HG02870 (cell line): ENCODE measurements around the gene ENG.
A peak's percentile ranks its signal among the peaks of the same experiment; 100 is the strongest.
"Not testable (repeated sequence)": the region's sequence is repeated elsewhere in the genome, so short reads cannot be mapped to it uniquely, and the experiment has no call there.

Experiments used
- ATAC-seq: cut with Tn5 transposase; IDR thresholded peaks from one replicate; pipeline ENCODE4 v1.9.1; 2021; ENCODE audit warnings: mild to moderate bottlenecking, moderate library complexity; ENCODE audit not compliant: unreplicated experiment

Gene ENG

GRCh38 chr9:127854184-127854806, at the start of gene ENG:
Gene ENG (minus strand): TSS chr9:127854658. CDS start chr9:127854355, 303 bp downstream.
- ATAC-seq: no peak

- no peak for ATAC-seq
Observed at GRCh38 chr9:127903557-127904475, 49.4 kb upstream of the ENG start.

- ATAC-seq: peak; percentile 48
Observed at GRCh38 chr9:127899128-127899943, 44.9 kb upstream of the ENG start, which contains the start of gene ST6GALNAC6. Gene ST6GALNAC6 (minus strand): TSS chr9:127899603. CDS start chr9:127897981, 1,622 bp downstream.

GRCh38 chr9:127898433-127899127, 44.1 kb upstream of the ENG start:
- ATAC-seq: no peak

- ATAC-seq: no peak
Observed at GRCh38 chr9:127897193-127897692, 42.8 kb upstream of the ENG start.

GRCh38 chr9:127896395-127897192, 42.1 kb upstream of the ENG start:
- no peak for ATAC-seq

- ATAC-seq: no peak
Observed at GRCh38 chr9:127895811-127896210, 41.4 kb upstream of the ENG start.

GRCh38 chr9:127893392-127893791, 38.9 kb upstream of the ENG start:
- no peak for ATAC-seq

GRCh38 chr9:127892831-127893230, 38.4 kb upstream of the ENG start:
- no peak for ATAC-seq

GRCh38 chr9:127890053-127890452, 35.6 kb upstream of the ENG start:
- ATAC-seq: no peak

- ATAC-seq: no peak
Observed at GRCh38 chr9:127887792-127888191, 33.3 kb upstream of the ENG start.

GRCh38 chr9:127886401-127886972, 32.0 kb upstream of the ENG start:
- ATAC-seq: no peak

- ATAC-seq: no peak
Observed at GRCh38 chr9:127885508-127886281, 31.2 kb upstream of the ENG start.

GRCh38 chr9:127884976-127885490, 30.6 kb upstream of the ENG start:
- ATAC-seq: no peak

GRCh38 chr9:127884427-127884911, 30.0 kb upstream of the ENG start:
- ATAC-seq: no peak

GRCh38 chr9:127883959-127884358, 29.5 kb upstream of the ENG start:
- no peak for ATAC-seq

- ATAC-seq: not testable (repeated sequence)
Observed at GRCh38 chr9:127881715-127882114, 27.3 kb upstream of the ENG start.

- no peak for ATAC-seq
Observed at GRCh38 chr9:127880143-127880542, 25.7 kb upstream of the ENG start.
